H9 (cell line): ENCODE results near the gene STKLD1. TPM values are rescaled to one million over a fixed set of nuclear protein-coding genes. Genes with fewer than 3 reads are reported as not detected.

ENCODE experiments used
- DNase-seq: peaks from one replicate; pipeline ENCODE4 v3.0.0-alpha.2; 2017
- H2AFZ ChIP-seq: one replicate; pipeline ENCODE4 v1.6.1; 2013; ENCODE audit warnings: mild to moderate bottlenecking, low read length, control low read depth, moderate library complexity
- H2AK5ac ChIP-seq: 2 replicates; pipeline ENCODE4 v1.6.1; 2013; ENCODE audit warnings: low read length, control low read depth, mixed read lengths; ENCODE audit not compliant: insufficient read length
- H2BK120ac ChIP-seq: one replicate; pipeline ENCODE4 v1.6.1; 2013; ENCODE audit warnings: low read depth, mild to moderate bottlenecking, low read length, control low read depth, inconsistent platforms; ENCODE audit not compliant: poor library complexity, severe bottlenecking
- H2BK12ac ChIP-seq: 2 replicates; pipeline ENCODE4 v1.6.1; 2013; ENCODE audit warnings: low read length, control low read depth, mixed read lengths, low read depth; ENCODE audit not compliant: insufficient read length
- H2BK15ac ChIP-seq: 2 replicates; pipeline ENCODE4 v1.6.1; 2013; ENCODE audit warnings: low read depth, low read length, control low read depth
- H2BK20ac ChIP-seq: one replicate; pipeline ENCODE4 v1.6.1; 2013; ENCODE audit warnings: low read depth, mild to moderate bottlenecking, low read length, control low read depth, inconsistent platforms; ENCODE audit not compliant: poor library complexity, severe bottlenecking
- H2BK5ac ChIP-seq: 2 replicates; pipeline ENCODE4 v1.6.1; 2013; ENCODE audit warnings: low read length, control low read depth, mixed read lengths; ENCODE audit not compliant: insufficient read length
- H3K14ac ChIP-seq: 2 replicates; pipeline ENCODE4 v1.6.1; 2013; ENCODE audit warnings: low read length, control low read depth; ENCODE audit not compliant: insufficient read depth
- H3K18ac ChIP-seq: 2 replicates; pipeline ENCODE4 v1.6.1; 2013; ENCODE audit warnings: low read depth, mild to moderate bottlenecking, mixed read lengths, low read length, control low read depth; ENCODE audit not compliant: insufficient read length
- H3K23ac ChIP-seq: 2 replicates; pipeline ENCODE4 v1.6.1; 2013; ENCODE audit warnings: low read length, control low read depth, mixed read lengths, low read depth; ENCODE audit not compliant: insufficient read length
- H3K23me2 ChIP-seq: 2 replicates; pipeline ENCODE4 v1.6.1; 2013; ENCODE audit warnings: low read depth, mild to moderate bottlenecking, mixed read lengths, low read length, control low read depth; ENCODE audit not compliant: insufficient read length, poor library complexity, severe bottlenecking
- H3K27ac ChIP-seq: 2 replicates; pipeline ENCODE4 v1.5.1; 2013; ENCODE audit warnings: low read length, control low read depth, mixed read lengths, low read depth; ENCODE audit not compliant: insufficient read length
- H3K27me3 ChIP-seq: 2 replicates; pipeline ENCODE4 v1.6.1; 2013; ENCODE audit warnings: low read length, control low read depth, inconsistent platforms; ENCODE audit not compliant: insufficient read depth
- H3K4ac ChIP-seq: 2 replicates; pipeline ENCODE4 v1.6.1; 2013; ENCODE audit warnings: low read depth, mild to moderate bottlenecking, control low read depth, inconsistent platforms, low read length, moderate library complexity
- H3K4me1 ChIP-seq: 2 replicates; pipeline ENCODE4 v1.6.1; 2013; ENCODE audit warnings: low read length, control low read depth, inconsistent platforms; ENCODE audit not compliant: insufficient read depth
- H3K4me2 ChIP-seq: 2 replicates; pipeline ENCODE4 v1.6.1; 2013; ENCODE audit warnings: low read length, control low read depth, mixed read lengths; ENCODE audit not compliant: insufficient read length, insufficient read depth
- H3K56ac ChIP-seq: 2 replicates; pipeline ENCODE4 v1.6.1; 2013; ENCODE audit warnings: low read depth, mild to moderate bottlenecking, mixed read lengths, low read length, control low read depth; ENCODE audit not compliant: insufficient read length
- H3K79me1 ChIP-seq: 2 replicates; pipeline ENCODE4 v1.6.1; 2013; ENCODE audit warnings: low read depth, mild to moderate bottlenecking, moderate library complexity, low read length, control low read depth, inconsistent platforms; ENCODE audit not compliant: insufficient read depth, poor library complexity, severe bottlenecking
- H3K79me2 ChIP-seq: 2 replicates; pipeline ENCODE4 v1.6.1; 2013; ENCODE audit warnings: low read length, control low read depth, inconsistent platforms; ENCODE audit not compliant: insufficient read depth
- H3K9ac ChIP-seq: 2 replicates; pipeline ENCODE4 v1.6.1; 2013; ENCODE audit warnings: low read length, control low read depth, mixed read lengths; ENCODE audit not compliant: insufficient read length; ENCODE audit errors: extremely low read depth
- H3K9me3 ChIP-seq: one replicate; pipeline ENCODE4 v1.6.1; 2013; ENCODE audit warnings: low read depth, low read length, inconsistent platforms; ENCODE audit not compliant: control insufficient read depth
- H3T11ph ChIP-seq: one replicate; pipeline ENCODE4 v1.6.1; 2013; ENCODE audit warnings: mild to moderate bottlenecking, low read length, control low read depth, inconsistent platforms
- H4K20me1 ChIP-seq: one replicate; pipeline ENCODE4 v1.6.1; 2013; ENCODE audit not compliant: control insufficient read depth, insufficient read length, insufficient read depth
- H4K5ac ChIP-seq: 2 replicates; pipeline ENCODE4 v1.6.1; 2013; ENCODE audit warnings: low read depth, mild to moderate bottlenecking, mixed read lengths, low read length, control low read depth; ENCODE audit not compliant: insufficient read length
- H4K8ac ChIP-seq: replicated peaks from 2 replicates; pipeline ENCODE4 v1.6.1; 2013; ENCODE audit warnings: low read length, control low read depth, mixed read lengths, low read depth; ENCODE audit not compliant: insufficient read length
- H4K91ac ChIP-seq: 2 replicates; pipeline ENCODE4 v1.6.1; 2013; ENCODE audit warnings: low read depth, mild to moderate bottlenecking, moderate library complexity, mixed read lengths, low read length, control low read depth; ENCODE audit not compliant: insufficient read length
- H3K27ac Mint-ChIP-seq, 3 experiments: 2 replicates in 2 of 3; 3 replicates in 1 of 3; pipeline ENCODE4 v1.8.0; 2020 to 2021; ENCODE audit warnings: mixed read lengths in 3 of 3, mild to moderate bottlenecking in 1 of 3, moderate library complexity in 1 of 3
- H3K27me3 Mint-ChIP-seq: 2 replicates; pipeline ENCODE4 v1.8.0; 2021; ENCODE audit warnings: low read depth, mild to moderate bottlenecking, moderate library complexity, mixed read lengths
- H3K36me3 Mint-ChIP-seq, 3 experiments: 2 replicates in 2 of 3; 3 replicates in 1 of 3; pipeline ENCODE4 v1.8.0; 2020 to 2021; ENCODE audit warnings: low read depth in 3 of 3, mixed read lengths in 3 of 3; ENCODE audit not compliant: insufficient read depth in 1 of 3
- H3K4me1 Mint-ChIP-seq, 2 experiments: 2 replicates each; pipeline ENCODE4 v1.8.0; 2020; ENCODE audit warnings: mixed read lengths in 2 of 2
- H3K4me3 Mint-ChIP-seq, 2 experiments: 2 replicates in 1 of 2; 3 replicates in 1 of 2; pipeline ENCODE4 v1.8.0; 2020 to 2021; ENCODE audit warnings: mild to moderate bottlenecking in 2 of 2, mixed read lengths in 2 of 2, moderate library complexity in 1 of 2
- H3K9me3 Mint-ChIP-seq, 2 experiments: 2 replicates in 1 of 2; 3 replicates in 1 of 2; pipeline ENCODE4 v1.8.0; 2020; ENCODE audit warnings: mild to moderate bottlenecking in 2 of 2, mixed read lengths in 2 of 2, moderate library complexity in 1 of 2
- WGBS: extraction: QIAGEN DNeasy Blood & Tissue Kit; methylation state at CpG from one replicate; pipeline ENCODE4 v1.1.7; 2013; ENCODE audit warnings: missing lambda C conversion rate, low lambda C conversion rate, mixed read lengths; ENCODE audit not compliant: insufficient read length; ENCODE audit errors: extremely low coverage; 5-methylcytosine and 5-hydroxymethylcytosine counted together
- total RNA-seq: library from RNA; stranded (reverse); gene quantifications from 2 replicates; pipeline ENCODE4 v1.2.1, GENCODE V29; 2021
- TF ChIP-seq, protein P1 (sequence below): fragments of 200-600 bp; sonication (generic); conservative IDR thresholded peaks from 3 replicates; pipeline ENCODE4 v1.8.0; 2021; ENCODE audit warnings: antibody characterized with exemption, mild to moderate bottlenecking

The STKLD1 gene
- total RNA-seq, 1 experiment from 2014 or later, result 0.57 TPM

- Histone ChIP-seq H4K5ac (no peak overlapping the region), H3K27ac (no peak overlapping the region), H3K23ac (no peak overlapping the region), H3K4me1 (no peaks in the 10 kb centered on the region), H3K9ac (no peak overlapping the region), H3K14ac (no peak overlapping the region), H3K18ac (no peak overlapping the region), H3K9me3 (no peaks in the 10 kb centered on the region), H3T11ph (no peak overlapping the region), H2BK20ac (no peak overlapping the region), H3K79me1 (no peaks in the 10 kb centered on the region), H3K23me2 (no peaks in the 10 kb centered on the region), H2BK5ac (no peak overlapping the region), H2BK15ac (no peak overlapping the region), H4K91ac (no peak overlapping the region), H4K8ac (no peak overlapping the region), H4K20me1 (no peaks in the 10 kb centered on the region), H3K4me2 (no peak overlapping the region), H2AFZ (no peak overlapping the region), H2BK120ac (no peak overlapping the region), H3K4ac (no peak overlapping the region), H2AK5ac (no peak overlapping the region), H3K56ac (no peak overlapping the region), H2BK12ac (no peak overlapping the region), H3K27me3 (no peaks in the 10 kb centered on the region), H3K79me2 (no peaks in the 10 kb centered on the region)
- no peaks in the 10 kb centered on the region; a peak in 1 of 7 replicates for H3K36me3 Mint-ChIP-seq
- DNase-seq, result no peak
- WGBS, result no CpG with 5 or more reads among the region's 5 CpGs
- no peaks in the 10 kb centered on the region; the same call in 1 of the 2 replicates for H3K27me3 Mint-ChIP-seq
- no peaks in the 10 kb centered on the region for H3K9me3 Mint-ChIP-seq
- H3K4me3 Mint-ChIP-seq, result no peak overlapping the region
- no peaks in the 10 kb centered on the region for H3K4me1 Mint-ChIP-seq
- TF ChIP-seq, protein P1, sequence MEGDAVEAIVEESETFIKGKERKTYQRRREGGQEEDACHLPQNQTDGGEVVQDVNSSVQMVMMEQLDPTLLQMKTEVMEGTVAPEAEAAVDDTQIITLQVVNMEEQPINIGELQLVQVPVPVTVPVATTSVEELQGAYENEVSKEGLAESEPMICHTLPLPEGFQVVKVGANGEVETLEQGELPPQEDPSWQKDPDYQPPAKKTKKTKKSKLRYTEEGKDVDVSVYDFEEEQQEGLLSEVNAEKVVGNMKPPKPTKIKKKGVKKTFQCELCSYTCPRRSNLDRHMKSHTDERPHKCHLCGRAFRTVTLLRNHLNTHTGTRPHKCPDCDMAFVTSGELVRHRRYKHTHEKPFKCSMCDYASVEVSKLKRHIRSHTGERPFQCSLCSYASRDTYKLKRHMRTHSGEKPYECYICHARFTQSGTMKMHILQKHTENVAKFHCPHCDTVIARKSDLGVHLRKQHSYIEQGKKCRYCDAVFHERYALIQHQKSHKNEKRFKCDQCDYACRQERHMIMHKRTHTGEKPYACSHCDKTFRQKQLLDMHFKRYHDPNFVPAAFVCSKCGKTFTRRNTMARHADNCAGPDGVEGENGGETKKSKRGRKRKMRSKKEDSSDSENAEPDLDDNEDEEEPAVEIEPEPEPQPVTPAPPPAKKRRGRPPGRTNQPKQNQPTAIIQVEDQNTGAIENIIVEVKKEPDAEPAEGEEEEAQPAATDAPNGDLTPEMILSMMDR, result no peak
- H3K27ac Mint-ChIP-seq, result no peak overlapping the region; a peak in 1 of 7 replicates
Measured at GRCh38 chr9:133441571-133441970, 65.4 kb downstream of the STKLD1 start.
